Endothelial cell of umbilical vein (primary cell): Measurements from ENCODE around the gene ADTRP. TPM values are rescaled to one million over a fixed set of nuclear protein-coding genes. Genes with fewer than 3 reads are reported as not detected.

Experiments
- BruUV-seq: library from RNA; stranded (reverse); fragments of 400-500 nt; replicated peaks from 2 replicates; lab custom pipeline; 2021; lab: Mats Ljungman, UMichigan
- CTCF ChIA-PET: fragments of 300-600, 350-600 bp; sonication (Branson Sonifier 250); formaldehyde crosslinking; loops from one replicate; lab custom pipeline; 2021; ENCODE audit warnings: antibody characterized with exemption, inconsistent platforms; lab: Charles Lee
- POLR2A ChIA-PET: fragments of 300-600, 350-600 bp; sonication (Branson Sonifier 250); formaldehyde crosslinking; loops from one replicate; lab custom pipeline; 2021; ENCODE audit warnings: antibody characterized with exemption, inconsistent platforms; lab: Charles Lee
- DNase-seq: peaks from one replicate; pipeline ENCODE4 v3.0.0-alpha.2; 2011; ENCODE audit warnings: low read depth, low spot score
- FAIRE-seq: peaks from 2 replicates; lab custom pipeline; 2011; peaks lifted over from hg19 to GRCh38; lab: Jason Lieb, UNC
- H2AFZ ChIP-seq: 2 replicates; pipeline ENCODE4 v1.6.0; 2012; ENCODE audit warnings: low read depth, low read length, control low read depth, inconsistent platforms
- H3K27ac ChIP-seq: 2 replicates; pipeline ENCODE4 v1.5.1; 2011; ENCODE audit warnings: low read depth, mild to moderate bottlenecking, control low read depth, low read length, moderate library complexity; ENCODE audit not compliant: insufficient read depth
- H3K27me3 ChIP-seq, 2 experiments: 2 replicates each; pipeline versions ENCODE4 v1.6.0 to v1.6.1; 2011; ENCODE audit warnings: low read length in 2 of 2, mixed read lengths in 1 of 2; ENCODE audit not compliant: control insufficient read depth in 2 of 2, insufficient read depth in 2 of 2
- H3K36me3 ChIP-seq, 2 experiments: 2 replicates in 1 of 2; 3 replicates in 1 of 2; pipeline ENCODE4 v1.5.1; 2011; ENCODE audit warnings: low read length in 2 of 2, mild to moderate bottlenecking in 1 of 2, moderate library complexity in 1 of 2; ENCODE audit not compliant: control insufficient read depth in 2 of 2, insufficient read depth in 2 of 2; ENCODE audit errors: extremely low read depth in 1 of 2
- H3K4me1 ChIP-seq: 3 replicates; pipeline ENCODE4 v1.5.1; 2011; ENCODE audit warnings: mild to moderate bottlenecking, low read length; ENCODE audit not compliant: control insufficient read depth, insufficient read depth; ENCODE audit errors: extremely low read depth
- H3K4me2 ChIP-seq: 2 replicates; pipeline ENCODE4 v1.6.1; 2011; ENCODE audit warnings: low read length, control low read depth, mixed read lengths; ENCODE audit not compliant: insufficient read depth
- H3K4me3 ChIP-seq, 3 experiments: fragments of 200-600 bp in 1 of 3; sonication (generic), shearing (Covaris generic) in 1 of 3; replicated peaks in 1 of 3; 2 replicates each; pipeline ENCODE4 v1.5.1; 2011 to 2016; ENCODE audit warnings: control low read depth in 3 of 3, low read length in 3 of 3, mild to moderate bottlenecking in 2 of 3, inconsistent platforms in 1 of 3, low read depth in 1 of 3, moderate library complexity in 1 of 3; ENCODE audit not compliant: insufficient read depth in 1 of 3
- H3K79me2 ChIP-seq: 2 replicates; pipeline ENCODE4 v1.6.0; 2012; ENCODE audit warnings: low read length, inconsistent platforms; ENCODE audit not compliant: control insufficient read depth, insufficient read depth
- H3K9ac ChIP-seq: replicated peaks from 2 replicates; pipeline ENCODE3; 2011; ENCODE audit warnings: low read length, control low read depth; ENCODE audit not compliant: insufficient read depth; ENCODE audit errors: extremely low read depth
- H3K9me1 ChIP-seq: replicated peaks from 3 replicates; pipeline ENCODE4 v1.6.0; 2011; ENCODE audit warnings: mild to moderate bottlenecking, low read length; ENCODE audit not compliant: control insufficient read depth, insufficient read depth; ENCODE audit errors: extremely low read depth
- H3K9me3 ChIP-seq: replicated peaks from 2 replicates; pipeline ENCODE4 v1.5.1; 2012; ENCODE audit warnings: low read length, inconsistent platforms; ENCODE audit not compliant: control insufficient read depth, insufficient read depth
- H4K20me1 ChIP-seq: replicated peaks from 2 replicates; pipeline ENCODE3; 2011; ENCODE audit warnings: mild to moderate bottlenecking, low read length; ENCODE audit not compliant: control insufficient read depth, insufficient read depth; ENCODE audit errors: extremely low read depth
- CTCF ChIP-seq, 2 donors: IDR thresholded peaks; 1 replicate in 1 of 2; 2 replicates in 1 of 2; pipeline ENCODE4 v1.5.1; 2011; ENCODE audit warnings: low read length in 2 of 2, mild to moderate bottlenecking in 2 of 2, moderate library complexity in 2 of 2, control low read depth in 1 of 2, inconsistent platforms in 1 of 2, low read depth in 1 of 2; ENCODE audit not compliant: insufficient read depth in 1 of 2; ENCODE audit errors: extremely low read depth in 1 of 2
- EZH2 ChIP-seq: IDR thresholded peaks from 2 replicates; pipeline ENCODE4 v1.6.1; 2012; ENCODE audit warnings: borderline replicate concordance, low read depth, mild to moderate bottlenecking, moderate library complexity, low read length, inconsistent platforms; ENCODE audit not compliant: severe bottlenecking
- FOS ChIP-seq: IDR thresholded peaks from 2 replicates; pipeline ENCODE4 v1.6.1; 2011; ENCODE audit warnings: mild to moderate bottlenecking, low read length, moderate library complexity, borderline replicate concordance; ENCODE audit not compliant: insufficient read depth
- GATA2 ChIP-seq: IDR thresholded peaks from 2 replicates; pipeline ENCODE4 v1.7.0; 2011; ENCODE audit warnings: low read depth, mild to moderate bottlenecking, moderate library complexity, mixed read lengths, low read length; ENCODE audit not compliant: insufficient read length, insufficient read depth
- JUN ChIP-seq: IDR thresholded peaks from 2 replicates; pipeline ENCODE4 v1.6.1; 2011; ENCODE audit warnings: borderline replicate concordance, low read depth; ENCODE audit not compliant: insufficient read length, insufficient read depth
- MAX ChIP-seq: IDR thresholded peaks from 2 replicates; pipeline ENCODE4 v1.6.1; 2011; ENCODE audit not compliant: insufficient read depth, insufficient read length
- MYC ChIP-seq: IDR thresholded peaks from one replicate; pipeline ENCODE4 v1.6.1; 2011; ENCODE audit warnings: mild to moderate bottlenecking, low read depth, low read length
- POLR2A ChIP-seq: IDR thresholded peaks from 2 replicates; pipeline ENCODE4 v1.6.1; 2012; ENCODE audit warnings: low read depth, mild to moderate bottlenecking, control low read depth, low read length
- POLR2AphosphoS5 ChIP-seq: IDR thresholded peaks from 2 replicates; pipeline ENCODE4 v1.6.1; 2012; ENCODE audit warnings: low read depth, mild to moderate bottlenecking, control low read depth, low read length, moderate library complexity; ENCODE audit not compliant: insufficient read depth
- dilution Hi-C: fragments of 300-500 bp; cut with MboI; formaldehyde crosslinking; loops from one replicate; pipeline ENCODE4 v1.15.0; 2019; ENCODE audit warnings: low sequenced_read_pairs; ENCODE audit not compliant: extremely low pct_ligation_motif_present
- intact Hi-C: fragments of 100-400 bp; cut with micrococcal nuclease; formaldehyde crosslinking; loops from one replicate; pipeline ENCODE4 v1.10.0; 2022
- polyA plus RNA-seq, 4 experiments: library from polyadenylated mRNA; depleted of rRNA in 3 of 4; stranded (reverse) in 3 of 4; unstranded in 1 of 4; fragments of >200 nt; gene quantifications; 2 replicates each; pipeline versions ENCODE4 v1.2.1 to v1.2.3, GENCODE V29; 2011 to 2012; ENCODE audit warnings: missing spikeins in 1 of 4
- total RNA-seq: library from RNA; stranded (reverse); gene quantifications from 2 replicates; pipeline ENCODE4 v1.2.3, GENCODE V29; 2021

The ADTRP gene
- total and polyA plus RNA-seq, 2 donors (not counting 3 experiments of a cell fraction or from before 2014, with no cell fraction given), result 3.3 to 4.4 TPM

GRCh38 chr6:11812439-11812838 lies 33.8 kb upstream of the ADTRP start:
- BruUV-seq, result no TSS peak
- Histone ChIP-seq H3K4me2 (no peak overlapping the region), H3K4me1 (no peaks in the 10 kb centered on the region), H3K27ac (no peak overlapping the region), H3K36me3 (no peaks in the 10 kb centered on the region), H3K4me3 (no peak overlapping the region), H3K9ac (no peak overlapping the region), H3K9me1 (no peaks in the 10 kb centered on the region), H3K9me3 (no peaks in the 10 kb centered on the region), H3K79me2 (no peaks in the 10 kb centered on the region), H4K20me1 (no peaks in the 10 kb centered on the region), H3K27me3 (no peaks in the 10 kb centered on the region), H2AFZ (no peak overlapping the region)
- DNase-seq, result no peak
- dilution Hi-C loops (no loop called here), intact Hi-C loops (no loop called here)
- ChIA-PET CTCF (interaction anchor here (1.2 to 2.1 kb wide), 2 partner anchors 10 to 422 kb away, joined by 3 to 5 read pairs; no protein-coding TSS in a partner anchor), POLR2A (no interaction called here)
- no peak for TF ChIP-seq CTCF (IDR thresholded peaks at IDR 0.05; ENCODE audit: extremely low read depth in 1 of 2, insufficient read depth in 1 of 2, low read depth in 1 of 2, low read length in 2 of 2)
- no peak for TF ChIP-seq EZH2
- no peak for TF ChIP-seq POLR2A
- TF ChIP-seq GATA2, result no peak
- no peak for TF ChIP-seq POLR2AphosphoS5
- no peak for TF ChIP-seq MYC
- TF ChIP-seq FOS, result no peak
- no peak for TF ChIP-seq MAX
- TF ChIP-seq JUN, result no peak
- no peak for FAIRE-seq
